ENCODE results near the gene TGFB1I1.

TGFB1I1 gene

DNA sequence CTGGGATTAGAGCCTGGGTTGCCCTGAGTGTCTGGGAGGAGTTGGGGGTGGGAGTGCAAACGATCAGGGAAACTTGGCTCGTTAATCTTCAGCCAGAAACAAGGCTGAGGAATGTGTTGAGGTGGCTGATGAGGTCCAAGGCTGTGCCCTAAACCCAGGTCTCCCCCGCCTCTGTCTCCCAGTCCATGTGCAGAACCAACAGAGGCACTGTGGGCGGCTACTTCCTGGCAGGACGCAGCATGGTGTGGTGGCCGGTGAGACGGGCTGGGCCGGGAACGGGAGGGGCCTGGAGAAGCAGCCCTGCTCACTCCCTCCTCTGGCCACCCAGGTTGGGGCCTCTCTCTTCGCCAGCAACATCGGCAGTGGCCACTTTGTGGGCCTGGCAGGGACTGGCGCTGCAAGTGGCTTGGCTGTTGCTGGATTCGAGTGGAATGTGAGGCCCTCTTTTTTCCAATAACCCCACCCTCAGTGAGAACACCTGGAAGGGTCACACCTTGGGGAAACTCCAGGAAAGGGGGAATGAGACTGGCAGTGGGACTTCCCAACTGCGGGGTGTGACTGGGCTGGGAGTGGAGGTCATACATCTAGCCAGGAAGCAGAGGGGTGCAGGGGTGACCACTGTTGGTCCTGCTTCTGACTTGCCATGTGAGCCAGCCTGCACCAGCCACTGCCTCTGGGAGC, 12.7 kb downstream of the TGFB1I1 start:
- TF ChIP-seq FOXM1 (IDR thresholded peaks at IDR 0.05; ENCODE audit: borderline replicate concordance, low read depth) (no peak), YY1 (IDR thresholded peaks at IDR 0.05; ENCODE audit: low read depth) (no peak), NFIC (IDR thresholded peaks at IDR 0.05) (no peak), USF1 (IDR thresholded peaks at IDR 0.05) (no peak), CEBPB (IDR thresholded peaks at IDR 0.05) (no peak), CREB1 (IDR thresholded peaks at IDR 0.05; ENCODE audit: low read depth) (no peak), TEAD4 (IDR thresholded peaks at IDR 0.05) (no peak), ZBTB7A (IDR thresholded peaks at IDR 0.05; ENCODE audit: low read depth) (no peak), TCF12 (IDR thresholded peaks at IDR 0.05; ENCODE audit: low read depth) (no peak), RAD21 (IDR thresholded peaks at IDR 0.05; ENCODE audit: low read depth) (no peak), TAF1 (IDR thresholded peaks at IDR 0.05; ENCODE audit: low read depth) (no peak)
- TF ChIP-seq, protein P1, sequence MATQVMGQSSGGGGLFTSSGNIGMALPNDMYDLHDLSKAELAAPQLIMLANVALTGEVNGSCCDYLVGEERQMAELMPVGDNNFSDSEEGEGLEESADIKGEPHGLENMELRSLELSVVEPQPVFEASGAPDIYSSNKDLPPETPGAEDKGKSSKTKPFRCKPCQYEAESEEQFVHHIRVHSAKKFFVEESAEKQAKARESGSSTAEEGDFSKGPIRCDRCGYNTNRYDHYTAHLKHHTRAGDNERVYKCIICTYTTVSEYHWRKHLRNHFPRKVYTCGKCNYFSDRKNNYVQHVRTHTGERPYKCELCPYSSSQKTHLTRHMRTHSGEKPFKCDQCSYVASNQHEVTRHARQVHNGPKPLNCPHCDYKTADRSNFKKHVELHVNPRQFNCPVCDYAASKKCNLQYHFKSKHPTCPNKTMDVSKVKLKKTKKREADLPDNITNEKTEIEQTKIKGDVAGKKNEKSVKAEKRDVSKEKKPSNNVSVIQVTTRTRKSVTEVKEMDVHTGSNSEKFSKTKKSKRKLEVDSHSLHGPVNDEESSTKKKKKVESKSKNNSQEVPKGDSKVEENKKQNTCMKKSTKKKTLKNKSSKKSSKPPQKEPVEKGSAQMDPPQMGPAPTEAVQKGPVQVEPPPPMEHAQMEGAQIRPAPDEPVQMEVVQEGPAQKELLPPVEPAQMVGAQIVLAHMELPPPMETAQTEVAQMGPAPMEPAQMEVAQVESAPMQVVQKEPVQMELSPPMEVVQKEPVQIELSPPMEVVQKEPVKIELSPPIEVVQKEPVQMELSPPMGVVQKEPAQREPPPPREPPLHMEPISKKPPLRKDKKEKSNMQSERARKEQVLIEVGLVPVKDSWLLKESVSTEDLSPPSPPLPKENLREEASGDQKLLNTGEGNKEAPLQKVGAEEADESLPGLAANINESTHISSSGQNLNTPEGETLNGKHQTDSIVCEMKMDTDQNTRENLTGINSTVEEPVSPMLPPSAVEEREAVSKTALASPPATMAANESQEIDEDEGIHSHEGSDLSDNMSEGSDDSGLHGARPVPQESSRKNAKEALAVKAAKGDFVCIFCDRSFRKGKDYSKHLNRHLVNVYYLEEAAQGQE (IDR thresholded peaks at IDR 0.05; ENCODE audit: low read depth) = no peak

GRCh38 chr16:31485571-31485970, 13.6 kb downstream of the TGFB1I1 start:
- no peak for TF ChIP-seq FOXM1 (IDR thresholded peaks at IDR 0.05; ENCODE audit: borderline replicate concordance, low read depth)
- TF ChIP-seq, protein P2, sequence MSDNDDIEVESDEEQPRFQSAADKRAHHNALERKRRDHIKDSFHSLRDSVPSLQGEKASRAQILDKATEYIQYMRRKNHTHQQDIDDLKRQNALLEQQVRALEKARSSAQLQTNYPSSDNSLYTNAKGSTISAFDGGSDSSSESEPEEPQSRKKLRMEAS (IDR thresholded peaks at IDR 0.05) = no peak
- no peak for TF ChIP-seq RAD21 (IDR thresholded peaks at IDR 0.05; ENCODE audit: low read depth)
- TF ChIP-seq YY1 (IDR thresholded peaks at IDR 0.05; ENCODE audit: low read depth) = no peak
- no peak for TF ChIP-seq TAF1 (IDR thresholded peaks at IDR 0.05; ENCODE audit: low read depth)
- no peak for TF ChIP-seq TCF12 (IDR thresholded peaks at IDR 0.05; ENCODE audit: low read depth)
- no peak for TF ChIP-seq EP300 (IDR thresholded peaks at IDR 0.05; ENCODE audit: borderline replicate concordance)
- TF ChIP-seq ZBTB7A (IDR thresholded peaks at IDR 0.05; ENCODE audit: low read depth) = no peak
- TF ChIP-seq CREB1 (IDR thresholded peaks at IDR 0.05; ENCODE audit: low read depth) = no peak

DNA sequence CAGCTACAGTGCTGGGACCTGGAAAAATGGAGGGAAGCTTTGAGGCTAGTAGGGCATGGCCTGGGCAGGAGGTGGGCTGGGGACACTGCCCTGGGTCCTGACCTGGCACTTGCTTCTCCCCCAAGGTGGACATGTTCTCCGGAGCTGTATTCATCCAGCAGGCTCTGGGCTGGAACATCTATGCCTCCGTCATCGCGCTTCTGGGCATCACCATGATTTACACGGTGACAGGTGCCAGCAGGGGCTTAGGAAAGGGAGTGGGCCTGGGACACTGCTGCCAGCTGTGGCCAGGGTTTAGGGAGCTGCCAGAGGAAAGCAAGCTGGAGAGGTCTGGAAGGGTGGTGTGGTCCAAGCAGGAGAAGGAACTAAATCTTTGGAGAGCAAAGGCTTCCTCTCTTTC, 14.1 kb downstream of the TGFB1I1 start:
- TF ChIP-seq EP300 (IDR thresholded peaks at IDR 0.05; ENCODE audit: borderline replicate concordance) (no peak), TEAD4 (IDR thresholded peaks at IDR 0.05) (no peak), USF1 (IDR thresholded peaks at IDR 0.05) (no peak), ZBTB7A (IDR thresholded peaks at IDR 0.05; ENCODE audit: low read depth) (no peak), NFIC (IDR thresholded peaks at IDR 0.05) (no peak), CEBPB (IDR thresholded peaks at IDR 0.05) (no peak), CREB1 (IDR thresholded peaks at IDR 0.05; ENCODE audit: low read depth) (no peak), EGR1 (IDR thresholded peaks at IDR 0.05) (no peak)

DNA sequence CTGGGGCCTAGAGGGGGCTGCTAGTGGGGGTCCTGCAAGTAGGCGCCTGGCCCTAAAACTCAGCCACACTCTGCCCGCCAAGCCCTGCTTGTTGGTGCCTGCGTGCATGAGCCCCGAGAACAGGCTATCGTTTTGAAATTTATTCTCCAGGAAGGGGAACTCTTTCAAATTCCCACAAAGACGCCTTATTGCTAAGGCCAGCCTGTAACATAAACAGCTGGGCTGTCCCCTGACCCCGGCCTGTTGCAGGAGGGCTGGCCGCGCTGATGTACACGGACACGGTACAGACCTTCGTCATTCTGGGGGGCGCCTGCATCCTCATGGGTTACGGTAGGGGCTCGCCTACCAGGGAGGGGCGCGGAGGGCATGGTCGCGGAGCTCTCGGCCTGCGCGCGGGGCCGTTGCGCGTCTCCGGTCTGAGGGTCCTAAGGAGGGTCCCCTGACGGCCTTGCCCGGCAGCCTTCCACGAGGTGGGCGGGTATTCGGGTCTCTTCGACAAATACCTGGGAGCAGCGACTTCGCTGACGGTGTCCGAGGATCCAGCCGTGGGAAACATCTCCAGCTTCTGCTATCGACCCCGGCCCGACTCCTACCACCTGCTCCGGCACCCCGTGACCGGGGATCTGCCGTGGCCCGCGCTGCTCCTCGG, 15.2 kb downstream of the TGFB1I1 start:
- TF ChIP-seq ZBTB7A (IDR thresholded peaks at IDR 0.05; ENCODE audit: low read depth) = peak; percentile 62; the same call in 1 of the 2 replicates
- TF ChIP-seq FOXM1 (IDR thresholded peaks at IDR 0.05; ENCODE audit: borderline replicate concordance, low read depth) = no peak

GRCh38 chr16:31487720-31488467, 15.9 kb downstream of the TGFB1I1 start:
- no peak for TF ChIP-seq TAF1 (IDR thresholded peaks at IDR 0.05; ENCODE audit: low read depth)
- TF ChIP-seq NFIC (IDR thresholded peaks at IDR 0.05) = no peak
- no peak for TF ChIP-seq CREB1 (IDR thresholded peaks at IDR 0.05; ENCODE audit: low read depth)
- no peak for TF ChIP-seq EP300 (IDR thresholded peaks at IDR 0.05; ENCODE audit: borderline replicate concordance)
- TF ChIP-seq ZBTB7A (IDR thresholded peaks at IDR 0.05; ENCODE audit: low read depth) = no peak
- TF ChIP-seq USF1 (IDR thresholded peaks at IDR 0.05) = no peak
- no peak for TF ChIP-seq RAD21 (IDR thresholded peaks at IDR 0.05; ENCODE audit: low read depth)
- no peak for TF ChIP-seq CEBPB (IDR thresholded peaks at IDR 0.05)
- no peak for TF ChIP-seq TEAD4 (IDR thresholded peaks at IDR 0.05)
- TF ChIP-seq EGR1 (IDR thresholded peaks at IDR 0.05) = no peak
- no peak for TF ChIP-seq YY1 (IDR thresholded peaks at IDR 0.05; ENCODE audit: low read depth)
- TF ChIP-seq, protein P2 (IDR thresholded peaks at IDR 0.05) = no peak; the same call in 1 of the 2 replicates
- TF ChIP-seq TCF12 (IDR thresholded peaks at IDR 0.05; ENCODE audit: low read depth) = no peak
- TF ChIP-seq FOXM1 (IDR thresholded peaks at IDR 0.05; ENCODE audit: borderline replicate concordance, low read depth) = no peak

All from Ishikawa (cell line).